Measurements from ENCODE around the gene FAM89B. TPM values are rescaled to one million over a fixed set of nuclear protein-coding genes. Genes with fewer than 3 reads are reported as not detected.

The FAM89B gene
- total and polyA plus RNA-seq, 2 of the 8 experiments (the other 6 are each of a cell fraction or from before 2014, with no cell fraction given), result 15.8 to 32.4 TPM

DNA sequence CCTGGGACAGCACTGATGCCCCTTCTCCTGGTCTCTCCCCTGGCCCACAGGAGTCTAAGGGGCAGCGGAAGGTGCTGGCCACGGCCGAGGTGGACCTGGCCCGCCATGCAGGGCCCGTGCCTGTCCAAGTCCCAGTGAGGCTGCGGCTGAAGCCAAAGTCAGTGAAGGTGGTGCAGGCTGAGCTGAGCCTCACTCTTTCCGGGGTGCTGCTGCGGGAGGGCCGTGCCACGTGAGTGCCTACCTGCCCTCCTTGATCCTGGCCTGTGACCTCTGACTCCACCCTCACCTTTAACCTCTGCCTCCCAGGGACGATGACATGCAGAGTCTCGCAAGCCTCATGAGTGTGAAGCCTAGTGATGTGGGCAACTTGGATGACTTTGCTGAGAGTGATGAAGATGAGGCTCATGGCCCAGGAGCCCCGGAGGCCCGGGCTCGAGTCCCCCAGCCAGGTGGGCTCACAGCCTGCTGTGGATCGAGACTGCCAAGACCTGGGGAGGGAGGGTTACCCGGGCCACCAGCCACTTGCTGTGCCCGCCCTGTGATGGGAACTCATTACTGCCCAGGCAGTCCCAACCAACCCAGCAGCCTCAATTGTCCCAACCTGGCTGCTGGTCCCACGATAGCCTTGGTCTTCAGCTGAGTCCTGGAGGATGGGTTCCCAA, 7.8 kb downstream of the FAM89B start (continued):
- TF ChIP-seq, protein P1, sequence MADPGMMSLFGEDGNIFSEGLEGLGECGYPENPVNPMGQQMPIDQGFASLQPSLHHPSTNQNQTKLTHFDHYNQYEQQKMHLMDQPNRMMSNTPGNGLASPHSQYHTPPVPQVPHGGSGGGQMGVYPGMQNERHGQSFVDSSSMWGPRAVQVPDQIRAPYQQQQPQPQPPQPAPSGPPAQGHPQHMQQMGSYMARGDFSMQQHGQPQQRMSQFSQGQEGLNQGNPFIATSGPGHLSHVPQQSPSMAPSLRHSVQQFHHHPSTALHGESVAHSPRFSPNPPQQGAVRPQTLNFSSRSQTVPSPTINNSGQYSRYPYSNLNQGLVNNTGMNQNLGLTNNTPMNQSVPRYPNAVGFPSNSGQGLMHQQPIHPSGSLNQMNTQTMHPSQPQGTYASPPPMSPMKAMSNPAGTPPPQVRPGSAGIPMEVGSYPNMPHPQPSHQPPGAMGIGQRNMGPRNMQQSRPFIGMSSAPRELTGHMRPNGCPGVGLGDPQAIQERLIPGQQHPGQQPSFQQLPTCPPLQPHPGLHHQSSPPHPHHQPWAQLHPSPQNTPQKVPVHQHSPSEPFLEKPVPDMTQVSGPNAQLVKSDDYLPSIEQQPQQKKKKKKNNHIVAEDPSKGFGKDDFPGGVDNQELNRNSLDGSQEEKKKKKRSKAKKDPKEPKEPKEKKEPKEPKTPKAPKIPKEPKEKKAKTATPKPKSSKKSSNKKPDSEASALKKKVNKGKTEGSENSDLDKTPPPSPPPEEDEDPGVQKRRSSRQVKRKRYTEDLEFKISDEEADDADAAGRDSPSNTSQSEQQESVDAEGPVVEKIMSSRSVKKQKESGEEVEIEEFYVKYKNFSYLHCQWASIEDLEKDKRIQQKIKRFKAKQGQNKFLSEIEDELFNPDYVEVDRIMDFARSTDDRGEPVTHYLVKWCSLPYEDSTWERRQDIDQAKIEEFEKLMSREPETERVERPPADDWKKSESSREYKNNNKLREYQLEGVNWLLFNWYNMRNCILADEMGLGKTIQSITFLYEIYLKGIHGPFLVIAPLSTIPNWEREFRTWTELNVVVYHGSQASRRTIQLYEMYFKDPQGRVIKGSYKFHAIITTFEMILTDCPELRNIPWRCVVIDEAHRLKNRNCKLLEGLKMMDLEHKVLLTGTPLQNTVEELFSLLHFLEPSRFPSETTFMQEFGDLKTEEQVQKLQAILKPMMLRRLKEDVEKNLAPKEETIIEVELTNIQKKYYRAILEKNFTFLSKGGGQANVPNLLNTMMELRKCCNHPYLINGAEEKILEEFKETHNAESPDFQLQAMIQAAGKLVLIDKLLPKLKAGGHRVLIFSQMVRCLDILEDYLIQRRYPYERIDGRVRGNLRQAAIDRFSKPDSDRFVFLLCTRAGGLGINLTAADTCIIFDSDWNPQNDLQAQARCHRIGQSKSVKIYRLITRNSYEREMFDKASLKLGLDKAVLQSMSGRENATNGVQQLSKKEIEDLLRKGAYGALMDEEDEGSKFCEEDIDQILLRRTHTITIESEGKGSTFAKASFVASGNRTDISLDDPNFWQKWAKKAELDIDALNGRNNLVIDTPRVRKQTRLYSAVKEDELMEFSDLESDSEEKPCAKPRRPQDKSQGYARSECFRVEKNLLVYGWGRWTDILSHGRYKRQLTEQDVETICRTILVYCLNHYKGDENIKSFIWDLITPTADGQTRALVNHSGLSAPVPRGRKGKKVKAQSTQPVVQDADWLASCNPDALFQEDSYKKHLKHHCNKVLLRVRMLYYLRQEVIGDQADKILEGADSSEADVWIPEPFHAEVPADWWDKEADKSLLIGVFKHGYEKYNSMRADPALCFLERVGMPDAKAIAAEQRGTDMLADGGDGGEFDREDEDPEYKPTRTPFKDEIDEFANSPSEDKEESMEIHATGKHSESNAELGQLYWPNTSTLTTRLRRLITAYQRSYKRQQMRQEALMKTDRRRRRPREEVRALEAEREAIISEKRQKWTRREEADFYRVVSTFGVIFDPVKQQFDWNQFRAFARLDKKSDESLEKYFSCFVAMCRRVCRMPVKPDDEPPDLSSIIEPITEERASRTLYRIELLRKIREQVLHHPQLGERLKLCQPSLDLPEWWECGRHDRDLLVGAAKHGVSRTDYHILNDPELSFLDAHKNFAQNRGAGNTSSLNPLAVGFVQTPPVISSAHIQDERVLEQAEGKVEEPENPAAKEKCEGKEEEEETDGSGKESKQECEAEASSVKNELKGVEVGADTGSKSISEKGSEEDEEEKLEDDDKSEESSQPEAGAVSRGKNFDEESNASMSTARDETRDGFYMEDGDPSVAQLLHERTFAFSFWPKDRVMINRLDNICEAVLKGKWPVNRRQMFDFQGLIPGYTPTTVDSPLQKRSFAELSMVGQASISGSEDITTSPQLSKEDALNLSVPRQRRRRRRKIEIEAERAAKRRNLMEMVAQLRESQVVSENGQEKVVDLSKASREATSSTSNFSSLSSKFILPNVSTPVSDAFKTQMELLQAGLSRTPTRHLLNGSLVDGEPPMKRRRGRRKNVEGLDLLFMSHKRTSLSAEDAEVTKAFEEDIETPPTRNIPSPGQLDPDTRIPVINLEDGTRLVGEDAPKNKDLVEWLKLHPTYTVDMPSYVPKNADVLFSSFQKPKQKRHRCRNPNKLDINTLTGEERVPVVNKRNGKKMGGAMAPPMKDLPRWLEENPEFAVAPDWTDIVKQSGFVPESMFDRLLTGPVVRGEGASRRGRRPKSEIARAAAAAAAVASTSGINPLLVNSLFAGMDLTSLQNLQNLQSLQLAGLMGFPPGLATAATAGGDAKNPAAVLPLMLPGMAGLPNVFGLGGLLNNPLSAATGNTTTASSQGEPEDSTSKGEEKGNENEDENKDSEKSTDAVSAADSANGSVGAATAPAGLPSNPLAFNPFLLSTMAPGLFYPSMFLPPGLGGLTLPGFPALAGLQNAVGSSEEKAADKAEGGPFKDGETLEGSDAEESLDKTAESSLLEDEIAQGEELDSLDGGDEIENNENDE (IDR thresholded peaks at IDR 0.05; ENCODE audit: insufficient replicate concordance, low read length), result no peak
- TF ChIP-seq RAD21 (IDR thresholded peaks at IDR 0.05 in 1 of 2, conservative IDR thresholded peaks at IDR 0.05 in 1 of 2; ENCODE audit: low read depth in 2 of 2, low read length in 2 of 2) (no peak), TCF12 (IDR thresholded peaks at IDR 0.05; ENCODE audit: low read depth, low read length) (no peak), CREB1 (IDR thresholded peaks at IDR 0.05) (no peak), SP2 (IDR thresholded peaks at IDR 0.05; ENCODE audit: low read length) (no peak), SAP30 (IDR thresholded peaks at IDR 0.05; ENCODE audit: insufficient read depth, insufficient replicate concordance, low read length) (no peak), TBP (IDR thresholded peaks at IDR 0.05; ENCODE audit: low read depth, low read length) (no peak), NRF1 (IDR thresholded peaks at IDR 0.05; ENCODE audit: low read depth, low read length) (no peak)
- TF ChIP-seq, protein P2, sequence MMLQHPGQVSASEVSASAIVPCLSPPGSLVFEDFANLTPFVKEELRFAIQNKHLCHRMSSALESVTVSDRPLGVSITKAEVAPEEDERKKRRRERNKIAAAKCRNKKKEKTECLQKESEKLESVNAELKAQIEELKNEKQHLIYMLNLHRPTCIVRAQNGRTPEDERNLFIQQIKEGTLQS (IDR thresholded peaks at IDR 0.05; ENCODE audit: insufficient read depth, low read depth, low read length), result no peak
- TF ChIP-seq, protein P3, sequence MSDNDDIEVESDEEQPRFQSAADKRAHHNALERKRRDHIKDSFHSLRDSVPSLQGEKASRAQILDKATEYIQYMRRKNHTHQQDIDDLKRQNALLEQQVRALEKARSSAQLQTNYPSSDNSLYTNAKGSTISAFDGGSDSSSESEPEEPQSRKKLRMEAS (IDR thresholded peaks at IDR 0.05), result no peak

All from H1 (cell line).